Measurements from ENCODE around the gene RELA.
A peak's percentile ranks its signal among the peaks of the same experiment; 100 is the strongest.
"Not testable (repeated sequence)": the region's sequence is repeated elsewhere in the genome, so short reads cannot be mapped to it uniquely, and the experiment has no call there.

Gene RELA

DNA sequence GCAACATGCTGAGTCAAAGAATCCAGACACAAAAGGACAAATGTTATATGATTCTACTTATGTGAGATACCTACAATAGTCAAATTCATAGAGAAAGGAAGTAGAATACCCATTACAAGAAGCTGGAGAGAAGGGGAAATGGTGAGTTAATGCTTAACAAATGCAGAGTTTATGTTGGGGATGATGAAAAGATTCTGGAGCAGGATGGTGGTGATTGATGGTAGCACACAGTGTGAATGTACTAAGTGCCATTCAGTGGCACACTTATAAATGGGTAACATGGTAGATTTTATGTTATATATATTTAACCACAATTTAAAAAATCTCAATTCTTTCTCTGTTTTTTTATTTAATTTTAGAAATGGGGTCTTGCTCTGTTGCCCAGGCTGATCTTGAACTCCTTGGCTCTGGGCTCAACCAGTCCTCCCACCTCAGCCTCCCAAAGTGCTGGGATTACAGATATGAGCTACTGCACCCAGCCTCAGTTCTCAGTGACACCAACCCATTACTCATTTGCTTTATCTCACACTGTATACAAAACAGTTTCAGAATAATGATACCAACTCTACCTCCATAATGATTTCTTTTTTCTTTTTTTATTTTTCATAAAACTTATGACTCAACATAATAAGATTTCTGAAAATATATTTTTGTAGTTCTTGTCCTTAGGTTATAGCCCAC, 9.6 kb upstream of the RELA start:
- no peak for DNase-seq (ENCODE audit: insufficient read length, low spot score)
- no peak for FAIRE-seq

DNA sequence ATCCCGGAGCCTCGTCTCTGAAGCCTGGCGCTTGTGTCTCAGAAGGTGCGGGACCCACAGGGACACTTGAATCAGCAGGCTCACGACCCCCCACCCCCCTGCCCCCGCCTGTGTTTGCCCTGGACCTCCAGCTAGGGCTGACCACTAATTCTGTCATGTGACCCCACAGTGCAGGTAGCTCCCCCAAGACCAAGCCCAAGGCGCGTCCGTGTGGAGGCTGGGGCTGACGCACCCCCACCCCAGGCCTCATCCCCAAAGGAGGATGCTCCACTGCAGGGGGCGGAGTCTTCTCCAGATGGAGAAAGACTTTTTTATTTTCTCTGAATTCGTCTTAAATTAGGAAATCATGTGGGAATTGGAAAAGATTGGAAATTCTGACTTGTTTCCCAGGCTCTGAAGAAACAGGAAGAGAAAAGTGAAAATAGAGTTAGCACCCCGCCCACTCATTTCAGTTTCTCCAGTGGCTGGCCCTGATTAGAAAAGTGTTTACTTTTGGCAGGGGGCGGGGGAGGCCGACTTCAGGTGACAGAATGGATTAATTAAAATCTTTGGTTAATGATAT, 1.0 kb upstream of the RELA start:
- DNase-seq (ENCODE audit: insufficient read length, low spot score) (peak; percentile 67), FAIRE-seq (no peak)

- DNase-seq (ENCODE audit: insufficient read length, low spot score) (no peak), FAIRE-seq (no peak)
Observed at GRCh38 chr11:65662247-65662798, 393 bp downstream of the RELA start.

DNA sequence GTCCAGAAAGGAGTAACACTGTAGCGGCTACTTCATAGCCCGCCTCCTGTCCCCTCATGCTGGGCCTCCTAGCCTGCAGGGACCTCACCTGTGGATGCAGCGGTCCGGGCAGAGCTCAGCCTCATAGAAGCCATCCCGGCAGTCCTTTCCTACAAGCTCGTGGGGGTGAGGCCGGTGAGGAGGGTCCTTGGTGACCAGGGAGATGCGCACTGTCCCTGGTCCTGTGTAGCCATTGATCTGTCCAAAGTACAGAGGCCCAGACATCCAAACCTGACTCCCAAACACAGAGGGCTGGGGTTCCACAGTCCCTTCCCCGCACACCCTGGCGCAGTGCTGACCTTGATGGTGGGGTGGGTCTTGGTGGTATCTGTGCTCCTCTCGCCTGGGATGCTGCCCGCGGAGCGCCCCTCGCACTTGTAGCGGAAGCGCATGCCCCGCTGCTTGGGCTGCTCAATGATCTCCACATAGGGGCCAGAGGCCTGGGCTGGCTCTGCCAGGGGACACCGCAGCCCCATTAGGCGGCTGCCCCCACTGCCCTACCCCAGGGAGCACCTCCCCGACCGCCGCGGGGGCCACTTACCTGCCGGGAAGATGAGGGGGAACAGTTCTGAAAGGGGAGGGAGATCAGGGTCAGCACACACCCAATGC, 993 bp downstream of the RELA start:
- DNase-seq (ENCODE audit: insufficient read length, low spot score) (no peak), FAIRE-seq (no peak)

- not testable (repeated sequence) for FAIRE-seq; DNase-seq (ENCODE audit: insufficient read length, low spot score)
Observed at GRCh38 chr11:65660908-65661307, 1.8 kb downstream of the RELA start.

DNA sequence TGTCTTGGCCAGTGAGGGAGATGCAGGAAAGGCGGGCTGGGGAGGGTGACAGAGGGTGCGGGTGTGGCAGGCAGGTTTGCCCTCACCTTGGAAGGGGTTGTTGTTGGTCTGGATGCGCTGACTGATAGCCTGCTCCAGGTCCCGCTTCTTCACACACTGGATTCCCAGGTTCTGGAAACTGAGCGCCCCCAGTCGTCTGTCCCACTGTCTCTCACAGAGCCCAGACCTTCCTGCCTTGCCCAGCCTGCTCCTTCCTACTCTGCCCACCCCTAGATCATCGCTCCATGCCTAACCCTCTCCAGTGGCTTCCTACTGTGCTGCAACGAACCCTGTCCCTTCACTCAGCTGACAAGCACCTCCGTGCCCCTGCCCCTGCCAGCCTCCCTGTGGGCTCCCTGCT, 2.7 kb downstream of the RELA start:
- no peak for FAIRE-seq
- DNase-seq (ENCODE audit: insufficient read length, low spot score), result no peak

- no peak for DNase-seq (ENCODE audit: insufficient read length, low spot score)
- FAIRE-seq, result no peak
Observed at GRCh38 chr11:65658174-65659021, 4.3 kb downstream of the RELA start.

- no peak for DNase-seq (ENCODE audit: insufficient read length, low spot score)
- peak; percentile 40 for FAIRE-seq
Observed at GRCh38 chr11:65657426-65657825, 5.3 kb downstream of the RELA start.

DNA sequence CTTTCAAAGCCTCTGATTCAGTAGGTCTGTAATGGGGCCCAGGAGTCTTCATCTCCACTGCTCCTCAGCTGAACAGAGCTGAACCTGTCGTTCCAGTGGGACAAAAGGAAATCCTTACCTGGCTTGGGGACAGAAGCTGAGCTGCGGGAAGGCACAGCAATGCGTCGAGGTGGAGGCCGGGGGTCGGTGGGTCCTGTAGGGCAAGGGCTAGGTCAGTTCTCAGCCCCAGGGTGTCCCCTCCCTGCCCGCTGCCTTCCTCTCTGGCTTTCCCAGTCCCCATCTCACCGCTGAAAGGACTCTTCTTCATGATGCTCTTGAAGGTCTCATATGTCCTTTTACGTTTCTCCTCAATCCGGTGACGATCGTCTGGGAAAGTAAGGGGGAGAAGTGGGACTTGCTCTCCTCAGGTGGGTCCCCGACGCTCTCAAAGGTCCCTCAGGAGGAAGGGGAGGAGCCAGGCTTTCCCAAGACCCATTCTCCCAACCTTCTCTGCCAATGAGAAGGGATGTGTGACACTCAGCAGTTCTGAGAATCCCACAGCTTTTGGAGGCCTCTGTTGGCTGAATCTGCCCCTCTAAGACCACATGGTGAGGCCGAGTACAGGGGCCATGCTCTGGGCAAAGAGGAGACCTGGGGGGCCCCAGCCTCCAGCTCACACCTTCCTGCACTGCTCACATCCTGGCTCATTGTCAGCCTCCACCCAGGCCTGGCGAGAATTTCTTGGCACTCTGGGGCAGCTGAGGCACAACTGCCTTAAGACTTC, 7.0 kb downstream of the RELA start:
- DNase-seq (ENCODE audit: insufficient read length, low spot score) (no peak), FAIRE-seq (no peak)

GRCh38 chr11:65654375-65655349, 8.1 kb downstream of the RELA start:
- FAIRE-seq (no peak), DNase-seq (ENCODE audit: insufficient read length, low spot score) (no peak)

GRCh38 chr11:65653229-65654225, 9.2 kb downstream of the RELA start:
- FAIRE-seq, result peak; percentile 36
- no peak for DNase-seq (ENCODE audit: insufficient read length, low spot score)

- DNase-seq (ENCODE audit: insufficient read length, low spot score), result peak; percentile 100
- FAIRE-seq, result peak; percentile 95
Observed at GRCh38 chr11:65652511-65653228, 10.0 kb downstream of the RELA start.

DNA sequence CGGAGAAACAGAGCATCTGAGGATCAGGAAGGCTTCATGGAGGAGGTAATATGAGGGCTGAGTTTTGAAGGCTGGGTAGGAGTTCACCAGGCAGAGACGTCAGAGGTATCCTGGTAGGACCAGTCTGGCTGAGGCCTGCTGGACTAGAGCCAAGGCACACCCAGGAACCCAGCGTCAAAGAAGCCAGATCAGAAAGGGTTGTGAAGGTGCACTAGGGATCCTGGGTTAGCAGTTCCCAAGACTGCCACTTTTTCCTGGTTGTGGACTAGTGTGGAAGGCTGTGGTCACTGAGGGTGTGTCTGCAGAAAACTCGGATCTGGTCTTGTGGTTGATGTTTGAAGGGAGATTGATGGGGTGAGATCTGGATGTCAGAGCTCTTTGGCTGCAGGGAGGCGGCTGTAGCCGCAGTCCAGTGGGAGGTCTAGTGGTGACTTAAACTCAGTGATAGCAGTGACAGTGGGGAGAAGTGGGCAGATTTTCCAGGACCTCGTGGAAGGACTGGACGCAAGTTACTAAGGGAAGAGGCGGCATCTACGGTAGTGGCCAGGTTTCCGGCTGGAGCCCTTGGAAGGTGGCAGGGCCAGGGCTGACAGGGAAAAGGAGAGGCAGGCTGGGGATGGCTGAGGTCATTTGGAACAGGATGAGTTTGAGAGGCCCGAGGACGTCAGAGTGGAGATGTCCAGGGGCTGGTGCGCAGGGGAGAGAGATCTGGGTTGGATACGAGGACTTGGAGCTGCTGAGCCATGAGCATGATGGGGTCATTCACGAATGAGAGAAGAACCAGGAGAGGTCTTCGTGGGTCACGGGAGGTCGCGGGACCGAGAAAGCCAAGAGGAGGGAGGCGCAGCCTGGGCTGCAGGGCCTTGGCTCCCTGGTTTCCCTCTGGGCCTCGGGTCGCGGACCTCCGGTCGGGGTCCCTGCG, 10.9 kb downstream of the RELA start:
- FAIRE-seq, result peak; percentile 83
- no peak for DNase-seq (ENCODE audit: insufficient read length, low spot score)

- FAIRE-seq (no peak), DNase-seq (ENCODE audit: insufficient read length, low spot score) (no peak)
Observed at GRCh38 chr11:65651339-65651588, 11.5 kb downstream of the RELA start.

DNA sequence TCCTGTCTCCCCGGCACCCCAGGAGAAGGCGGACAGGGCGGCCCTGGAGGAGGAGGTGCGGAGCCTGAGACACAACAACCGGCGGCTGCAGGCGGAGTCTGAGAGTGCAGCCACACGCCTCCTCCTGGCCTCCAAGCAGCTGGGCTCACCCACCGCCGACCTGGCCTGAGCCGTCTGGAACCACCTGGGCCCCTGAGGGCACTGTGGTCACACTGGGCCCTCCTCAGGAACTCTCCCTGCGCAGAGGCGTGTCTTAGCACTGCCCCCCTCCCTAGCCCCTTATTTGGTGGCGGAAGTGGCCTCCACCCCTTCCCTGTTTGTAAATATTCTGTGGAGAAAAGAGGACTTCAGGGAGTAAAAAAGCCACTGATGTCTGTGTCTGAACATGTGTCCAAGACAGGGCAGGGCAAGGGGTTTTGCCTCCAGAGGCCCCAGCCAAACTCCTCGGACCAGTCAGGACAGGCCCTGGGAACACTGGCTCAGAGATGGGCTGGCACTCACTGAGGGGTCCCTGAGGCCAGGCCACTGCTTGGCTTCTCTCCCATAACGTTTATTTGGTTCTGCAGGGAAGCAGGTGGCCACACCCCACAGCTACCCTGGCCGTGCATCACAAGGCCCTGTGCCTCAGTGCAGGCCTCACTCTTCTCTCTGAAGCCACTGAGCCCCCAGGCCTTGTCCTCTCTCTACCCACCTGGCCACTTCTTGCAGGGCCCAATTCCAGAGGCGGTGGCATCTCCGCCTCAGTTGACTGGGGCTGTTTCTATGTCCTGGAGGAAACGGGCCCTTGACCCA, 12.0 kb downstream of the RELA start:
- FAIRE-seq, result no peak
- no peak for DNase-seq (ENCODE audit: insufficient read length, low spot score)

All from HTR-8/SVneo (cell line).